ENCODE results near the gene SLC26A1. TPM values are rescaled to one million over a fixed set of nuclear protein-coding genes. Genes with fewer than 3 reads are reported as not detected.

The SLC26A1 gene
- 0.09 and 0.13 TPM in 2 replicates for total RNA-seq (2021)
- long read RNA-seq = 0 reads

- H2BK15ac ChIP-seq (ENCODE audit: low read depth, low read length) = no peak within 1 kb of the TSS
- WGBS (ENCODE audit: extremely low coverage, insufficient read length, low lambda C conversion rate) = no CpG with 5 or more reads among the region's 37 CpGs
- no peak within 1 kb of the TSS for H3K4me3 Mint-ChIP-seq
- H3K4me1 Mint-ChIP-seq = 0 out of 4 replicates have a peak, but pooled peaks cover 0 to 2% of the 10 kb centered on the region in 2 experiments
- H3K23ac ChIP-seq (ENCODE audit: insufficient read length, low read depth, low read length) = no peak within 1 kb of the TSS
- no peak within 1 kb of the TSS for H4K5ac ChIP-seq (ENCODE audit: insufficient read length, low read depth, low read length)
- no peak for DNase-seq
- no peaks in the 10 kb centered on the region for H3K79me1 ChIP-seq (ENCODE audit: insufficient read depth, low read depth, low read length, poor library complexity, severe bottlenecking)
- peak within 1 kb of the TSS; percentile 24; the same call in 1 of the 2 replicates for H3K14ac ChIP-seq (ENCODE audit: insufficient read depth, low read length)
- H3K9me3 Mint-ChIP-seq = no peaks in the 10 kb centered on the region; a peak in 1 of 5 replicates
- H3K23me2 ChIP-seq (ENCODE audit: insufficient read length, low read depth, low read length, poor library complexity, severe bottlenecking) = peaks cover 3% of the 10 kb centered on the region
- no peak within 1 kb of the TSS for H2AK5ac ChIP-seq (ENCODE audit: insufficient read length, low read length)
- no peaks in the 10 kb centered on the region for H4K20me1 ChIP-seq (ENCODE audit: control insufficient read depth, insufficient read depth, insufficient read length)
- H3K4ac ChIP-seq (ENCODE audit: low read depth, low read length) = no peak within 1 kb of the TSS
- no peaks in the 10 kb centered on the region for H3K36me3 Mint-ChIP-seq (ENCODE audit: insufficient read depth in 1 of 3, low read depth in 3 of 3)
- H4K91ac ChIP-seq (ENCODE audit: insufficient read length, low read depth, low read length) = no peak within 1 kb of the TSS
- H4K8ac ChIP-seq (replicated peaks; ENCODE audit: insufficient read length, low read depth, low read length) = no peak within 1 kb of the TSS
- no peaks in the 10 kb centered on the region for H3K79me2 ChIP-seq (ENCODE audit: insufficient read depth, low read length)
- no peak within 1 kb of the TSS for H3T11ph ChIP-seq (ENCODE audit: low read length)
- H3K27ac ChIP-seq (ENCODE audit: insufficient read length, low read depth, low read length) = no peak within 1 kb of the TSS
- no peak within 1 kb of the TSS for H2BK12ac ChIP-seq (ENCODE audit: insufficient read length, low read depth, low read length)
- H2AFZ ChIP-seq (ENCODE audit: low read length) = no peak within 1 kb of the TSS
- H3K4me2 ChIP-seq (ENCODE audit: insufficient read depth, insufficient read length, low read length) = no peak within 1 kb of the TSS
- no peaks in the 10 kb centered on the region for H3K9me3 ChIP-seq (ENCODE audit: control insufficient read depth, low read depth, low read length)
- H2BK5ac ChIP-seq (ENCODE audit: insufficient read length, low read length) = no peak within 1 kb of the TSS
- H3K4me1 ChIP-seq (ENCODE audit: insufficient read depth, low read length) = no peaks in the 10 kb centered on the region
- H3K9ac ChIP-seq (ENCODE audit: extremely low read depth, insufficient read length, low read length) = no peak within 1 kb of the TSS
- no peak within 1 kb of the TSS for H2BK20ac ChIP-seq (ENCODE audit: low read depth, low read length, poor library complexity, severe bottlenecking)
- TF ChIP-seq, protein P1, sequence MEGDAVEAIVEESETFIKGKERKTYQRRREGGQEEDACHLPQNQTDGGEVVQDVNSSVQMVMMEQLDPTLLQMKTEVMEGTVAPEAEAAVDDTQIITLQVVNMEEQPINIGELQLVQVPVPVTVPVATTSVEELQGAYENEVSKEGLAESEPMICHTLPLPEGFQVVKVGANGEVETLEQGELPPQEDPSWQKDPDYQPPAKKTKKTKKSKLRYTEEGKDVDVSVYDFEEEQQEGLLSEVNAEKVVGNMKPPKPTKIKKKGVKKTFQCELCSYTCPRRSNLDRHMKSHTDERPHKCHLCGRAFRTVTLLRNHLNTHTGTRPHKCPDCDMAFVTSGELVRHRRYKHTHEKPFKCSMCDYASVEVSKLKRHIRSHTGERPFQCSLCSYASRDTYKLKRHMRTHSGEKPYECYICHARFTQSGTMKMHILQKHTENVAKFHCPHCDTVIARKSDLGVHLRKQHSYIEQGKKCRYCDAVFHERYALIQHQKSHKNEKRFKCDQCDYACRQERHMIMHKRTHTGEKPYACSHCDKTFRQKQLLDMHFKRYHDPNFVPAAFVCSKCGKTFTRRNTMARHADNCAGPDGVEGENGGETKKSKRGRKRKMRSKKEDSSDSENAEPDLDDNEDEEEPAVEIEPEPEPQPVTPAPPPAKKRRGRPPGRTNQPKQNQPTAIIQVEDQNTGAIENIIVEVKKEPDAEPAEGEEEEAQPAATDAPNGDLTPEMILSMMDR (conservative IDR thresholded peaks at IDR 0.05) = no peak
- H2BK120ac ChIP-seq (ENCODE audit: low read depth, low read length, poor library complexity, severe bottlenecking) = no peak within 1 kb of the TSS
- H3K27me3 ChIP-seq (ENCODE audit: insufficient read depth, low read length) = peaks cover 15% of the 10 kb centered on the region; the same call in 1 of the 2 replicates
- H3K56ac ChIP-seq (ENCODE audit: insufficient read length, low read depth, low read length) = no peak within 1 kb of the TSS
- no peak within 1 kb of the TSS for H3K18ac ChIP-seq (ENCODE audit: insufficient read length, low read depth, low read length)
- H3K27me3 Mint-ChIP-seq (ENCODE audit: low read depth) = peaks cover 32% of the 10 kb centered on the region
- H3K27ac Mint-ChIP-seq = no peak within 1 kb of the TSS; a peak in 1 of 7 replicates
Observed at GRCh38 chr4:993111-994029, at the start of gene SLC26A1. Gene SLC26A1 (minus strand): TSS chr4:993404. CDS start chr4:991703, 1,701 bp downstream.

Data from H9 (cell line).